Stimulated activated CD8-positive, alpha-beta memory T cell treated with anti-CD3 and anti-CD28 coated beads, Interleukin-2, amount 100 ng/mL, for 1 hour (primary cell): ENCODE data around the gene PACS2.

Source experiments
- DNase-seq, 2 donors: peaks; one replicate each; pipeline ENCODE4 v3.0.0-alpha.2; 2020; ENCODE audit warnings: low read depth in 2 of 2

Gene PACS2

DNA sequence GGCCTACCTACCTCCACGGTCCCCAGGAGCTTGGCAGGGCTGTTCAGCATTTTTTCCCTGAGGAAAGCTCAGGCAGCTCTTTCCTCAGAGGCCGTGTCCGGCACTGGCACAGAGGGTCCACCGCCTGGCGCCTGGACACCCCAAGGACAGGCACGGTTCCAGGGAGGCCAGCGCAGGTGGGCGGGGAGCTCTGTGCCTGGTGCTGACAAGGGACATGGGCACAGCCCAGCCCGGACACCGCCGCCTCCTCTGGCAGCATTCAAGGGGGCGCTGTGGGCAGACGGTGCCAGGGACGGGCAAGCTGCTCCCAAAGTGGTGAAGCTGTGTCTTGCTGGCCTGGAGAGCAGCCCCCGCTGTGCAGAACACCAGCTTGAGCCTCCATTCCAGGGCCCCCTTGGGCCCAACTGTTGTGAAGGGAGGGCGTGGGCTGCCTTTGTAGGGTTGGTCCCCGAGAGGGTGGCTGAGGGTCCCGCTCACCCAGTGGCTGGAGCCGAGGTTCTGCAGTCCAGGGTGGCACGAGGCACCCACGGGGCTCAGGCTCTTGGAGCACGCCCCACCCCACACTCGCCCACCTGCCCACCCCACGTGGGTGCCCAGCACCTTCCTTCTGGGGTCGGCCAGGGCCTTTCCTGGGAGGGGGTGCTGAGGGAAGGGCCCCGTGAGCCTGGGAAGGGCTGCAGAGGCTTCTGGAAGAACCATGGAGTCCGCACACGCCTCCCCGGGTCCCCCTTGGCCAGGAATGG is 54.5 kb downstream of the PACS2 start:
- no peak for DNase-seq

DNA sequence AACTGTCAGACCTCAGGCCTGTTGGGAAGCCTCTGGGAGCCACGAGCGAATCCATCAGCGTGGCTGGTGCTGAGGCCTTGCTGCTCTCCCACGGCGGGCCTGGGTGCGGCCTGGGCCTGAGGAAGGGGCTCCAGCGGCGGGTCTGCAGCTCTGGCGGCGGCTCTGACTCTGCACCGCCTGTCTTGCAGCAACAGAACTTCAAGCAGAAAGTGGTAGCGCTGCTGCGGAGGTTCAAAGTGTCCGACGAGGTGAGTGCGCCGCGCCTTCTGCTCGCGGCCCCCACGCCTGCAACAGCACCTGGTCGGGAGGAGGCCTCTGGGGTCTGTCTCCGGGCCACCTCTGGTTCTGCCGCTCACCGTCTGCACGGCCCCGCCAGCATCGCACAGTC is 55.1 kb downstream of the PACS2 start:
- DNase-seq = no peak

DNA sequence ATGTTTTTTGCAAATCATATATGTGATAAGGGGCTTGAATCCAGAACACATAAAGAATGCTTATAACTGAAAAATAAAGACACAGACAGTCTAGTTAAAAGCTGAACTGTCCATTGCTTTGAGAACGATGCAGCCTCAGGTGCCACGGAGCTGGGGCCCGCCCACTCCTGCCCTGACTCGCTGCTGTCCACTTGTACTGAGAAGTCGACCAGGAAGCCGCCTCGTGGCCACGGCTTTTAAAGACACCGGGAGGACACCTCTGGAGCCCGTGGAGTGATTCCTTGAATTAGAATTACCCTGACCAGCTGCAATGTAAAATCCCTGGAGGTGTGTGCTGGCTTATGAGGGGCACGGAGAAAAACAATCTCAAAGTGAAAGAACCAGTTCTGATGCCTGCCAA is 59.8 kb downstream of the PACS2 start:
- no peak for DNase-seq

DNA sequence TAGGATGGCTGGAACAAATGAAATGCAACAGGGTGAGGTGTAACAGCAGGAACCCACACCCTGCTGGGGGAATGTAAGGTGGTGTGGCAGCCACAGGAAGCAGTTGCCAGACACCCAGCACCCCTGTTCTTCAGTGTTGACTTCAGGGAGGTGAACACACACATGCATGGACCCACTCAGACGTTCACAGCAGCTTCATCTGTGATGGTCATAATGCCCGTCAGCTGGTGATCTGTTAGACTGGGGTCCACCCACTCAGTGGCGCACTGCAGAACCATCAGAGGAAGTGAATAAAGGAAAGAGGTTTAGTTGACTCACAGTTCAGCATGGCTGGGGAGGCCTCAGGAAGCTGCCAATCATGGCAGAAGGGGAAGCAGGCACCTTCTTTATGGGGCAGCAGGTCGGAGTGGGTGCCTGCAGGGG is 61.1 kb downstream of the PACS2 start:
- DNase-seq = no peak

DNA sequence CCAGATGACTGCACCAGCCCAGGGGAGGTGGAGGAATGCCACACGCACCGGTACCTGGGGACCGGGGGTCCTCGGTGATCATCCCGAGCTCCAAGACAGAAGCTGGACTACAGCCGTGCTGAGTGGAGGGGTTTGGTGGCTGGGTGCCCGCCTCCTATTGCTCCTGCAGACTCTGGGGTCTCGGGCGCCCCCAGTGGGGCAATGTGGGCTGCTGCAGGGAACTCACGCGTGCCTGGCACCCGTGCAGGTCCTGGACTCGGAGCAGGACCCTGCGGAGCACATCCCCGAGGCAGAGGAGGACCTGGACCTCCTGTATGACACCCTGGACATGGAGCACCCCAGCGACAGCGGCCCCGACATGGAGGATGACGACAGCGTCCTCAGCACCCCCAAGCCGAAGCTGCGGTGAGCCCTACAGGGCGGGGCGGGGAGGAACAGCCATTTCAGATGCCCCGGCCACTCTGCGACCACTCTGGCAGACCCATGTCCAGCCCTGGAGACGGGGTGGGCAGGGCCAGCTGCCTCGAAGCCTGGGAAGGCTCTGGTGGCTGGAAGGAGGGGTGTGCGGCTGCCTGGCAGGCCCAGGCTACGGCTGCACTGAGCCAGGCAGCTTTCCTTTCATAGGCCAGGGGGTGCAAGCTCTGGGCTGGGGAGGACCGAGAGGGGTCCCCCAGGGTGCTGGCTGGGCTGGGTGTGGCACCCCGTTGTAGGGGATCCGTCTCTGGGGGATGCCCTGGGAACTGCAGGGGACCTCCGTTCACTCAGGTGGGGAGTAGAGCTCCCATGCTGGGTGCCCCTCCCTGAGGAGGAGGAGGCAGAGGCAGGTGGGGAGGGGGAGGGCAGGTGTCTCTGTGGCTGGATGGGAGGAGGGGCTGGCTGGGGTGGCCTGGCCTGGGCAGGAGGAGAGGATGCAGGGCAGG is 62.2 kb downstream of the PACS2 start:
- DNase-seq = no peak

DNA sequence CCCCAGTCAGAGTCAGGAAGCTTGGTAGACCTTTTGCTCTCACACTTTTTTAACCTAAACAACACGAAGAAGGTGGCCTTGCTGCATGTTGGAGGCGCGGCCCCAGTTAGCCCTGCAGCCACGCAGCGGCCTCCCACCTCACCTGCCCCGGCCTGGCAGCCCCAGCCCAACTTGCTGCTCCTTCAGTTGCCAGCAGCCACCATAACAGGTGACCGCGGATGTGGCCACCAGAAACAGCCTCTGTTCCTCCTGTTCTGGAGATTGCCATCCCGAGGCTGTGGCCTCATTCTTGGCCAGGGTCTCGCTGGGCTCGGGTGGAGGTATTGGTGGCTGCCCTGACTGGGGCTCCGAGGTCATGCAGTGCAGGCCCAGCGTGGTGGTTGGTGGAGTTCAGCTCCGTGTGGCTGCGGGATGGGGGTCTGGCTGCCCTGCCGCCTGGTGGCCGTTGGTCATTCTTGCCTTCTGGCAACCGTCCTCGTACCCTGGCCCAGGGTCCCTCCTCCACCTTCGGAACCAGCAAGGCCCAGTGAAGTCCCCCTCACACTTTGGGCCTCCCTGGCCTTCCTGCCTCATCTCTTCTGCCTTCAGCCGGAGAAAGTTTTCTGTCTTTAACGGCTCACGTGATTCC is 63.1 kb downstream of the PACS2 start:
- DNase-seq = no peak

DNA sequence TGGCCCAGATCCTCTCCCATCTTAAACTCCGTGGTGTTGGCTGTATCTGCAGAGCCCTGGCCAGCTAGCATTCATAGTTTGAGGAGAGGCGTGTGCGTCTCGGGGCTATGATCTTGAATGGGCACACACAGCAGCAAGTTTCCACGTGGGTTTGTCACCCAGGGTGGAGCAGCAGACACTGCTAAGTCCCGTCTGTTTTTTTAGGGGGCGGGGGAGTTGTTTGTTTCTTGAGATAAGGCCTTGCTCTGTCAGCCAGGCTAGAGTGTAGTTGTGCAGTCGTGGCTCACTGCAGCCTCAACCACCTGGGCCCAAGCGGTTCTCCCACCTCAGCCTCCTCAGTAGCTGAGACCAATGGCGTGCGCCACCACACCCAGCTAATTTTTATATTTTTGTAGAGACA is 63.7 kb downstream of the PACS2 start:
- no peak for DNase-seq

DNA sequence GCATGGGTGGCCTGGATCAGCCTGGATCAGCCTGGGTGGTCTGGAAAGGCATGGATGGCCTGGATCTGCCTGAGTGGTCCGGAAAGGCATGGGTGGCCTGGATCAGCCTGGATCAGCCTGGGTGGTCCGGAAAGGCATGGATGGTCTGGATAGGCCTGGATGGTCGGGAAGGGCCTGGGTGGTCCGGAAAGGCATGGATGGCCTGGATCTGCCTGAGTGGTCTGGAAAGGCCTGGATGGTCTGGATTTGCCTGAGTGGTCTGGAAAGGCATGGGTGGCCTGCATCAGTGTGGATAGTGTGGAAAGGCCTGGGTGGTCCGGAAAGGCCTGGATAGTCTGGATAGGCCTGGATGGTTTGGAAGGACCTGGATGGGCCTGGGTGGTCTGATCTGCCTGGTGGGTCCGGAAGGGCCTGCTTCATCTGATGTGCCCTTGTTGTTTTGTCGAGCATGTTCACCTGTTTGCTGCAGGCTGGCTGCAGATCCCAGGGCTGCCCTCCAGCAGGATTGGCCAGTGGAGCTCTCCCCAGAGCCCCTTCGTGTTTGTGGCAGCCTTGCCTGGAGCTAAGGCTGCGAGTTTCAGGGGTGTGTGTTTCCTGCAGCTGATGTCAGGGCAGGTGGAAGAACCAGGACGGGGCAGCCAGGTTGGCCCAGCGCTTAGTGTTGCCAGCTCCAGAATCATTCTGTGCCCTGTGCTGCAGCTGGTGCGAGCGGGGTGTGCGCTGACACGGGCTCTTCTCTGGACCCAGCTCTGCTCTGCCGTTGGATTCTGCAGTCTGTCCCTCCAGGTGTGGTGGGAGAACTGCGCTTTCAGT is 64.5 kb downstream of the PACS2 start:
- no peak for DNase-seq

DNA sequence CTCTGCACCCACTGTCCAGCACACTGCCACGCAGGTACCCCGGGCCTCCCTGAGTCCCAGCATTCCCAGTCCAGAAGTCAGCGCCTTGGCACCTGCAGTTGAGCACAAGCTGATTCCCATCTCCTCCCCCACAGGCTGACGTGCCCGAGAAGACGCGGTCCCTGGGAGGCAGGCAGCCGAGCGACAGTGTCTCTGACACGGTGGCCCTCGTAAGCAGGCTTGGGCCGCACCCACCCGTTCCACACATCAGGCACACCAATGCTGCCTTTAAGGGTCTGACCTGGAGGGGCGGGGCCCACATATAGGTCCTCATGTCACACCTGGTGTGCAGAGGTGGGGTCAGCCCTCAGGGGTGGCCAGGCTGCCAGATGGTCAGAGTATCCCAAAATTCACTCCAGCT is 65.4 kb downstream of the PACS2 start:
- no peak for DNase-seq

DNA sequence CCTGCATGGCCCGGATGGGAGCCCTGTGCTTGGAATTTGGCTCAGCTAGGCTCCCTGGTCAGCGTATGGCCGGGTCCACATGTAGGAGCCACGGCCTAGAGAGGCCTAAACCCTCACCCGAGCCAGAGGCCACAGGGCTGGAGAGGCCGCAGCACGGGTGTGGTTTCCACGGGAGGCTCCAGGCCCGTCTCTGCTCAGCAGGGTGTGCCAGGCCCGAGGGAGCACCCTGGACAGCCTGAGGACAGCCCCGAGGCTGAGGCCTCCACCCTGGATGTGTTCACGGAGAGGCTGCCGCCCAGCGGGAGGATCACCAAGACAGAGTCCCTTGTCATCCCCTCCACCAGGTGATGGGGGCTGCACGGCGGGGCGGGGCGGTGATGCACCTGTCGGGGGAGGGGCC is 66.2 kb downstream of the PACS2 start:
- DNase-seq = no peak

DNA sequence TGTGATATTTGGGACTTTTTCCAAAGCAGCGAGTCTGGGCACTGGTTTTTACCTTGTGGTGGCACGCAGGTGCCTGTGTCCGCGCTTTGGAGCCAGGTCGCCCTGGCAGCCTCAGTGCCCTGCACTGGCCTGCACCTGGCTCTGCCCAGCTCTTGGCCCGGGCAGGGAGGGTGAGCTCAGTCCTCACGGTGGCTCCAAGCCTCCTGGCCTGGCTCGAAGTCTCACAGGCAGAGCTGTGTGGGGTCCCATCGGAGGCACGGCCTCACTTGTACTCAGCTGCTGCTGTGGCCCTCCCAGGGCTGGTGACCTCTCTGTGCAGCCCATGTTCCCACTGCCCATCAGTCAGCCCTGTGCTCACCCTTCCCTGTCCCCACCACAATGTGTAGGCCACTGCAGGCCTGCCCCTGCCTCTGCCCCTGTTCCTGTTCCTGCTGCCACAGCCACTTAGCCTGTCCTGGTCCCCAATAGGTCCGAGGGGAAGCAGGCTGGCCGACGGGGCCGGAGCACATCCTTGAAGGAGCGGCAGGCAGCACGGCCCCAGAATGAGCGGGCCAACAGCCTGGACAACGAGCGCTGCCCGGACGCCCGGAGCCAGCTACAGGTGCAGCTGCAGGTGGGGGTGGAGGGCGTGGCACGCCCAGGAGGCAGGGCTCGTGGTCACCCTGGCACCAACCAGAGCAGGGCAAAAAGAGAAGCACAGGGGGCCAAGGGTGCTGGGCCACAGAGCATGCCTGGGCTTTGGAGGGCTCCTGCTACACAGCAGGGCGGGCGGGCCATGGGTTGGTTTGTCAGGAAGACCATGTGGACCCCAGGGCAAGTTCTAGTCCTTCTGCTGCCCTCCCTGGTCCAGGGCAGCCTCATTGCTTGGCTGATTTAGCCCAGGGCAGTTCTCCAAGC is 67.1 kb downstream of the PACS2 start:
- no peak for DNase-seq

DNA sequence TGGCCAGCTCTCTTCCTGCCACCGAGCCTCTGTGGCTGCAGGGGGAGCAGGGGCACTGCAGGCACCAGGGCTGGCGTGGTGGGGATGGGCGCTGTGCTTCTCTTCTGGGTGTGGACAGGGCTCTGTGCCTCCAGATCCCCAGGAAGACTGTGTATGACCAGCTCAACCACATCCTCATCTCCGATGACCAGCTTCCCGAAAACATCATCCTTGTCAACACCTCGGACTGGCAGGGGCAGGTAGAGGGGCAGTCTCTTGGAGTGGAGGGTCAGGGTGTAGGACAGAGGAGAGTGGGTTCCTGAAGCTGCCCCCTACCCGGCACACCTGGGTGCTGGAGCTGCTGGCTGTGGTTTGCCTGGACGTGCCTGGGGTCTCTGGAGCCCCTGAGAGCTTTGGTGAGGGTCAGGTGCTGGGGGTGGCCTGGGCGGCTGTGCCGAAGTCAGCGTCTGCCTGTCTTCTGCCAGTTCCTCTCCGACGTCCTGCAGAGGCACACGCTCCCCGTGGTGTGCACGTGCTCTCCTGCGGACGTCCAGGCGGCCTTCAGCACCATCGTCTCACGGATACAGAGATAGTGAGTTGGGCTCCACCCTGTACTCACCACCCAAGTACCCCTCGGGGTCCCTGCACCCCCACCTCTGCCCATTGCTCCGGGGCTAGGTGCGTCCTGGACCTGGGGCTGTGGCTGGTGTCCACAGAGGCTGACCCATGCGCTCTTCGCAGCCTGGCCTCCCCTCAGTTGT is 68.0 kb downstream of the PACS2 start:
- no peak for DNase-seq

DNA sequence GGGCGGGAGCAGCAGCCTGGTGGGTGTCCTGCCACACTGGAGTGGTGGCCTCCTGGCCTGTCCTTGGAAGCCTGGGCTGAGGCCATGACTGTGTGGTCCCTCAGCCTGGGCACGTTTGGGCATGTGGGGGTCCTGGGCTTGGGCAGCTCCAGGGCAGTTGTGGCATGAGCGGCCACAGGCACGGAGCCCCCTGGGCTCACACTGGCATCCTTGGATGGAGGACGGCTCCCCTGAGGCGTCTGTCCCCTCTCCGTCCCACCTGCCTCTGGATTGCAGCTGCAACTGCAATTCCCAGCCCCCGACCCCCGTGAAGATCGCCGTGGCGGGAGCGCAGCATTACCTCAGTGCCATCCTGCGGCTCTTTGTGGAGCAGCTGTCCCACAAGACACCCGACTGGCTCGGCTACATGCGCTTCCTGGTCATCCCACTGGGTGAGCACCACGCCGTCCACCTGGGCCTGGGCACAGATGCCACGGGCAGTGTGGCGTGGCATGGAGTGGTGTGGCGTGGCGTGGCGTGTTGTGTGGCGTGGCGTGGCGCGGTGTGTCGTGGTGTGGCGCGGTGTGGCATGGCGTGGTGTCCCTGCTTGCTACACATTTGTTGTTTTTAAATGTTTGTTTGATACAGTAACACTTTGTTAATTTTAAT is 68.7 kb downstream of the PACS2 start:
- no peak for DNase-seq

DNA sequence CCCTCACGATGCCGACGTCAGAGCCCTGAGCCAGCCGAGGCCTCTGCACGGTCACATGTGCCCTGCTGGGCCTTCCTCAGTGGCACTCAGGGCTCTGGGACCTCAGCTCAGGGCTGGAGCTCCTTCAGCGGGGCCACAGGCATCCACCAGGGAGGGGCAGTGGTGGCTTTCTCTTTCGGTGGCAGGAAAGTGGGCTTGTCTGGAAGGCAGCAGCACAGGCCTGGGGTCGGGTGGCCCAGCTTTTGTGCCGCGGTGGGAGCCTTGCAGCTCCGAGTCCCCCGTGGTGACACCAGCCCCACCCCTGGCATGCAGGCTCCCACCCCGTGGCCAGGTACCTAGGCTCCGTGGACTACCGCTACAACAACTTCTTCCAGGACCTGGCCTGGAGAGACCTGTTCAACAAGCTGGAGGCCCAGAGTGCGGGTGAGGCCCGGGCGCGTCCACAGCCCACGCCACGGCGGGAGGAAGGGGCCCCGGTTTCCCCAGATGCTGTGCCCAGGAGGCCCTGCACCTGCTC is 69.6 kb downstream of the PACS2 start:
- no peak for DNase-seq

DNA sequence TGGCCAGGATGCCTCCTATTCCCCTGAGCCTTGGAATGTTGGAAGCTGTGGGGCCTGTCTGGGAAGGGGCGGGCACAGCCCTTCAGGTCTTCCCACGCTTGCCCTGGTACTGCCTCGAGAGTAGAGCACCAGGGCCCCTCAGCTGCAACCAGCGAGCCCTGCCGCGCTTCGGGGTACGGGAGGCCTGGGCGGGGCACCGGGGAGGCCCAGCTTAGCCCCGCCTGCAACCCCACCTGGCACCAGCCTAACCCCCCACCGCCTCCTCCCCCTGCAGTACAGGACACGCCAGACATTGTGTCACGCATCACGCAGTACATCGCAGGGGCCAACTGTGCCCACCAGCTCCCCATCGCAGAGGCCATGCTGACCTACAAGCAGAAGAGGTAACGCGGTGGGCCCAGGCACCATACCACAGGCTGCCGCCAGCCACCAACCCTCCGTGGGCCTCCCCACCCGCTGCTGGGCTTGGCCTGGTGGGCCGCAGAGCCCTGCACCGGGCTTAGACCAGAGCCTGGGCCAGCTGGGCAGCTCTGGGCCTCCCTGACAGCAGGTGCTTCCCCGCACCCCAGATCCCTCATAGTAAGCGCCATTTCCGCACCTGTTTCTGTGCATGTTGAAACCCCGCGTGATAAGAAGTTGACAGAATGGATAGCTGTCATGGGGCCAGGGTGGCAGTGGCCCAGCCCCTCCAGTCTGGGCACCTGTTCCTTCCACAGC is 70.2 kb downstream of the PACS2 start:
- no peak for DNase-seq

DNA sequence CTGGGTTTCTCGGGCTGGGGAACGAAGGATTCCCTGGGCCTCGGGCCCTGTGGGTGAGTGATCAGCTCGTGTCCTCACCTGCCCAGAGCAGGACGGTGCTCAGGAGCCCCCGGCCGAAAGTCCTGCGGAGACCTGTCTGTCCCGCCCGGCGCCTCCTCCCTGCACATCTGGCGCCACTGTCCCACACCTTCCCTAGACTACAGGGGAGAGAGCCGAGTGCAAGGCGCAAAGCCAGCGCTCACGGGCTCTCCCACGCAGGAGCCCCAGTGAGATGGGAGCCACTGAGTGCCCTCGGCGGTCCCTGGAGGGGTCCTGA is 70.7 kb downstream of the PACS2 start:
- no peak for DNase-seq

DNA sequence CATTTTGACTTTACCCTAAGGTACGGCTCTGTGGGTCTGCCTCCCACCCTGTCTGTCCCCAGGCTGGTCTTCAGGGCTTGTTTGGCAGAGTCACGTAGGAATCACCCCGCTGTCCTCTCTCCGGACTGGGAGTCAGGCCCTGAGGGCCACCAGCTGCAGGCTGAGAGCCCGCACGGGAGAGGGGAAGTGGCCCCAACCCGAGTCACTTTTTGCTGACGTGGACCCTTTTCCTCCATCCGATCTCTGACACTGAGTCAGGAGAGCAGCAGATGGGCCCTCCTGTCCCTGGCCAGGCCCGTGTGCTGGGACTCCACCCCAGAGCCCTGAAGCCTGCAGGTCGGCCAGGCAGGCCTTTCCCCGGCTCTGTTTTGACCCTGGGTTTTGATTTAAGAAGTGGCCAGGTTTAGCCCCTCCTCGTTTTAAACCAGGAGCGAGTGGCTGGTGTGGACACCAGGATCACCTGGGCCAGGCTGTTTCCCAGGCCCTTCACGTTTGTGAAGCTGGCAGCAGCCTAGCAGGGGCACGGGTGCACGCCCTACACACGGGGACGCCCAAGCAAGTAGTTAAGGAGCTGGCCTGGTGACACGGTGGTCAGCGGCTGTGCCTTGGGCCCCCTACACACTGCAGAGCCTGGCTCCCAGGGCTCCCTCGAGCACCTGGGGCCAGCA is 71.3 kb downstream of the PACS2 start:
- no peak for DNase-seq
